GM18511 (cell line): ENCODE measurements around the gene PLAU.
"Not testable (repeated sequence)": the region's sequence is repeated elsewhere in the genome, so short reads cannot be mapped to it uniquely, and the experiment has no call there.

Source experiments
- ATAC-seq: cut with Tn5 transposase; IDR thresholded peaks from one replicate; pipeline ENCODE4 v1.9.1; 2021; ENCODE audit warnings: mild to moderate bottlenecking, moderate library complexity; ENCODE audit not compliant: unreplicated experiment

The PLAU gene

GRCh38 chr10:73876566-73876965 lies 34.4 kb upstream of the PLAU start:
- no peak for ATAC-seq

GRCh38 chr10:73876971-73877370 lies 34.0 kb upstream of the PLAU start:
- ATAC-seq = no peak

DNA sequence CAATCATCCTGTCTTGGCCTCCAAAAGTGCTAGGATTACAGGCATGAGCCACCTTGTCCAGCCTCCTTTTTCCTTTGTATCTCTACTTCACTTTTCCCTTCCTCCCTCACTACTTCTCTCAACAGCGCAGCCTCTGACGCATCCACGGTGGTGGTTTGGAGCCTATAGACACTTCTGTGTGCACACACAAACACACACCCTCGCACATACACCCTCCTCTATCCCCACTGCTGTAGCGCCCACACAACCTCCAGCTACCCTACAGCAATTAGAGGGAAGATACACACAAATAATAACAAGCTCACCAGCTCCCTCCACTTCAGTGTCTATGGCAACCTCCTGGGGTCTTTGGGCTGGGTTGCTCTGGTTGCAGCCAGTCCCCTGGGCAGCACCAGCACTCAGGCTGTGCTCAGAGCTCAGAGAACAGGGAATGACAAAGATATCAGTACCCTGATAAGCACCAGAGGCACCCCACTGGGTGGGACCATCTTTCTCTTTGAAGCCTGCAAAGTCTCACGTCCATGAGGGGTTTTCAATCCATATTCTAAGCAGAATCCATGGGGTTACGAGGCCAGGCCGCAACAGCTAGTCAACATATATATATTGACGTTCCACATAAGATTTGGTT lies 33.3 kb upstream of the PLAU start:
- no peak for ATAC-seq

DNA sequence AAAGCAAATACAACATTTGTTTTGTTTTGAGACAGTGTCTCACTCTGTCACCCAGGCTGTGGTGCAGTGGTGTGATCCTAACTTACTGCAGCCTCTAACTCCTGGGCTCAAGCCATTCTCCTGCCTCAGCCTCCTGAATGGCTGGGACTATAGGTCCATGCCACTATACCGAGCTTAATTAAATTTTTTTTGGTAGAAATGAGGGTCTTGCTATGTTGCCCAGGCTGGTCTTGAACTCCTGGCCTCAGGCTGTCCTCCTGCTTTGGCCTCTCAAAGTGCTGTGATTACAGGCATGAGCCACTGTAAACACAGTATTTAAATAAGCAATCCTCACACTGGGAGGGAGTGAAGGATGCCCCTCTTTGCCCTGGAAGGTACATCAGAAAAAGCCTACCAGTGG lies 32.6 kb upstream of the PLAU start:
- ATAC-seq = no peak

- peak; percentile 90 for ATAC-seq
Measured at GRCh38 chr10:73879296-73880173, 31.4 kb upstream of the PLAU start.

- no peak for ATAC-seq
Measured at GRCh38 chr10:73881221-73881919, 29.6 kb upstream of the PLAU start.

GRCh38 chr10:73884017-73884416 lies 26.9 kb upstream of the PLAU start:
- ATAC-seq = no peak

DNA sequence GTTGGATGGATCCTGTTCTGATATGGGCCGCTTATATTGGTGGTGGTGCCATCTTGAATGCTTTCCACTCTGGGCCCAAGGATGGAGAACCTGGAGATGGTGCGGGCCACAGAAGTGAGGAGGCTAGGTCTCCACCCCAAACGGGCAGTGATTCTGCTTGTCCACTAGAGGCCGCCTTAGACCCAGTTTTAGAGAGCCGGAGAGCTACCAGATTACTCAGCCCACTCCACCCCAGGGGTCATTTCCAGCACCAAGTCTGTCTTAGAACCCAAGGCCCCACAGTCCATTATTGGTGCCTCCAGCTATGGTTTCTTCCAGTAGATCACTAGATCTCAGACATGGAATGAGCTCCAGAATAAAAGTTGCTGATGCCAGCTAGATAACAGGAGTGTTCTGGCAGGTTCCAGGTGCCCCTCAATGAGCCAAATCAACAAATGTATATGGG lies 24.8 kb upstream of the PLAU start:
- ATAC-seq = peak; percentile 81

- no peak for ATAC-seq
Measured at GRCh38 chr10:73886661-73887293, 24.2 kb upstream of the PLAU start.

- no peak for ATAC-seq
Measured at GRCh38 chr10:73887294-73888039, 23.5 kb upstream of the PLAU start.

GRCh38 chr10:73888514-73888913 lies 22.4 kb upstream of the PLAU start:
- no peak for ATAC-seq

DNA sequence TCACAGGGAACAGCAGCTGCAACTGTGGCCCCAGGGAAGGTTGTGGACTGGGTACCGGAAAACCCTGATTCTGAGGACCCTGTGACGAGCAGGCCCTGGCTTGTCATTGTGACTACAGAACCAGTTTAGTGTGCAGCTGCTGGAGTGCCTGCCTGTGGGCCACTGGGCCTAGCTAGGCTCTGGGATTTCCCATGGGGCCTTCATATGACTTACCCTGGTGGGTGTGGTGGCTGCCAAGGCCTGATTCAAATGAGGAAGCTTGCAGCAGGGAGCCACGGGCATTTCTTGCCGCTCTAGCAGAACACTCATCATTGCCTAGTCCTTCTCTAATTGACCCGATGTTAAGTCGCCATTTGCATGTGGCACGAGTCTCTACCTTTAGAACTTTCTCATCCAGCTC lies 21.9 kb upstream of the PLAU start:
- ATAC-seq = no peak

DNA sequence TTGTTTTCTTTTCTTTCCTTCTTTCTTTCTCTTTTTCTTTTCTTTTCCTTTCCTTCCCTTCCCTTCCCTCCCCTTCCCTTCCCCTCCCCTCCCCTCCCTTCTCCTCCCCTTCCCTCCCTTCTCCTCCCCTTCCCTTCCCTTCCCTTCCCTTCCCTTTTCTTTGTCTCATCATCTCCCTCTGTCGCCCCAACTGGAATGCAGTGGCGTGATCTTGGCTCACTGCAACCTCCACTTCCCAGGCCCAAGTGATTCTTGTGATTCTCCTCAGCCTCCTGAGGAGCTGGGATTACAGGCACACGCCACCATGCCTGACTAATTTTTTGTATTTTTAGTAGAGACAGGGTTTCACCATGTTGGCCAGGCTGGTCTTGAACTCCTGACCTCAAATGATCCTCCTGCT lies 21.5 kb upstream of the PLAU start:
- ATAC-seq = not testable (repeated sequence)

DNA sequence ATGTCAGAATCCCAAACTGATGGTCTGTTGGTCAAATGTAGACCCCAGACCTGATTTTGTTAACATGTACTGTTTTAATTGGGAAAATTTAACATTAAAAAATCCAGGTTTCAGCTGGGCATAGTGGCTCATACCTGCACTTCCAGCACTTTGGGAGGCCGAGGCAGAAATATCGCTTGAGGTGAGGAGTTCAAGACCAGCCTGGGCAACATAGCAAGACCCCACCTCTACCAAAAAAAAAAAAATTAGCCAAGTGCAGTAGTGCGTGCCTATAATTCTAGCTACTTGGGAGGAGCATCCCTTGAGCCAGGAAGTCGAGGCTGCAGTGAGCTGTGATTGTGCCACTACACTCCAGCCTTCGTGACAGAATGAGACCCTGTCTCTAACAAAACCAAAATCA lies 20.7 kb upstream of the PLAU start:
- no peak for ATAC-seq

- ATAC-seq = not testable (repeated sequence)
Measured at GRCh38 chr10:73890830-73891229, 20.1 kb upstream of the PLAU start.

GRCh38 chr10:73891540-73891939 lies 19.4 kb upstream of the PLAU start:
- ATAC-seq = no peak

GRCh38 chr10:73892310-73893030 lies 18.5 kb upstream of the PLAU start:
- no peak for ATAC-seq

DNA sequence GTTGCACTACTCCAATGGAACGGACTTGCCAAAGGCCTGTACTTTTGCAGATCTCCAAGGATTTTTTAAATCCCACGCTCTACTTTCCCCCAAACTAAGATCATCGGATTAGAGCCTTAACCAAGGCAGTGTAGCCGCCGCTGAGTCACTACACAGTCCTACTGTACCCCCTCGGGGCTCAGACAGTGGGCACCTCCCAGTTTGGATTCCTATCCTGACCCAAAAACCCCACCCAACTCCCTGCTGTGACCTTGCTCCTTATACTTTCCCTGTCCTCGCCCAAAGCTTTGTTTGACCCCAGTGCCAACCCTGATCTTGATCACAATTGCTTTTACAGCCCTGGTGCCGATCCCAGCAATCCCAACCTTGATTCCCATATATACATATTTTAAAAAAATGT lies 17.5 kb upstream of the PLAU start:
- no peak for ATAC-seq

GRCh38 chr10:73894245-73894971 lies 16.5 kb upstream of the PLAU start:
- no peak for ATAC-seq
